Immature natural killer cell (primary cell): Measurements from ENCODE around the gene ATL3. TPM values are rescaled to one million over a fixed set of nuclear protein-coding genes. Genes with fewer than 3 reads are reported as not detected.
"Not testable (repeated sequence)": the region's sequence is repeated elsewhere in the genome, so short reads cannot be mapped to it uniquely, and the experiment has no call there.

Experiments used
- DNase-seq, 3 donors: peaks; one replicate each; pipeline ENCODE4 v3.0.0; 2022; ENCODE audit warnings: mixed read lengths in 1 of 3
- H3K27ac Mint-ChIP-seq, 6 donors: one replicate each; pipeline ENCODE4 v1.8.0; 2020; ENCODE audit warnings: mixed read lengths in 6 of 6, mild to moderate bottlenecking in 5 of 6, inconsistent platforms in 4 of 6, moderate library complexity in 3 of 6
- H3K27me3 Mint-ChIP-seq, 3 donors: one replicate each; pipeline ENCODE4 v1.8.0; 2020 to 2021; ENCODE audit warnings: low read depth in 3 of 3, mild to moderate bottlenecking in 3 of 3, mixed read lengths in 3 of 3, moderate library complexity in 3 of 3, inconsistent platforms in 1 of 3
- H3K36me3 Mint-ChIP-seq, 3 donors: one replicate each; pipeline ENCODE4 v1.8.0; 2020; ENCODE audit warnings: mixed read lengths in 3 of 3, inconsistent platforms in 2 of 3, mild to moderate bottlenecking in 2 of 3
- H3K4me1 Mint-ChIP-seq, 2 donors: one replicate each; pipeline ENCODE4 v1.8.0; 2020; ENCODE audit warnings: inconsistent platforms in 2 of 2, mild to moderate bottlenecking in 2 of 2, mixed read lengths in 2 of 2, moderate library complexity in 1 of 2
- H3K4me3 Mint-ChIP-seq, 5 donors: one replicate each; pipeline ENCODE4 v1.8.0; 2020; ENCODE audit warnings: mild to moderate bottlenecking in 5 of 5, mixed read lengths in 5 of 5, inconsistent platforms in 3 of 5, moderate library complexity in 3 of 5
- H3K9me3 Mint-ChIP-seq, 6 donors: one replicate each; pipeline ENCODE4 v1.8.0; 2020; ENCODE audit warnings: mild to moderate bottlenecking in 6 of 6, mixed read lengths in 6 of 6, inconsistent platforms in 4 of 6, moderate library complexity in 3 of 6
- polyA plus RNA-seq, 3 donors: library from polyadenylated mRNA; unstranded; fragments of 300-500 nt; fragmentation: Illumina TruSeq; gene quantifications; one replicate each; pipeline ENCODE4 v1.2.3, GENCODE V29; 2021

Gene ATL3
- polyA plus RNA-seq, 3 donors from 2014 or later: 28.0 to 33.7 (median 29.8) TPM

- H3K27me3 Mint-ChIP-seq, DNase-seq: not testable (repeated sequence)
- H3K36me3 Mint-ChIP-seq: peaks cover 25 to 35% (median 34%) of the 10 kb centered on the region in 3 donors
- H3K4me3 Mint-ChIP-seq: peak overlapping the region in 1 of 5 donors; percentile 64
- peaks cover 12 to 30% (median 17%) of the 10 kb centered on the region in 6 donors for H3K9me3 Mint-ChIP-seq
- peaks cover 43% of the 10 kb centered on the region in 2 donors for H3K4me1 Mint-ChIP-seq
- peak overlapping the region; percentile 49 to 94 (median 90) for H3K27ac Mint-ChIP-seq
Observed at GRCh38 chr11:63581224-63581623, 90.0 kb downstream of the ATL3 start.

GRCh38 chr11:63578882-63579281 lies 92.3 kb downstream of the ATL3 start:
- peak overlapping the region in 2 of 6 donors; percentile 25 to 52 for H3K27ac Mint-ChIP-seq
- H3K27me3 Mint-ChIP-seq, DNase-seq, H3K4me3 Mint-ChIP-seq: not testable (repeated sequence)
- H3K9me3 Mint-ChIP-seq: peaks cover 12 to 30% (median 17%) of the 10 kb centered on the region in 6 donors
- peaks cover 18 to 36% (median 28%) of the 10 kb centered on the region in 3 donors for H3K36me3 Mint-ChIP-seq
- H3K4me1 Mint-ChIP-seq: peaks cover 60 to 63% of the 10 kb centered on the region in 2 donors

- H3K27me3 Mint-ChIP-seq: peaks cover 0 to 3% (median 0%) of the 10 kb centered on the region in 3 donors
- peaks cover 46 to 52% of the 10 kb centered on the region in 2 donors for H3K4me1 Mint-ChIP-seq
- peaks cover 4 to 21% (median 9%) of the 10 kb centered on the region in 3 donors for H3K36me3 Mint-ChIP-seq
- H3K9me3 Mint-ChIP-seq: peaks cover 0 to 9% (median 2%) of the 10 kb centered on the region in 6 donors
- H3K27ac Mint-ChIP-seq: peak overlapping the region; percentile 94 to 97 (median 95)
- peak overlapping the region; percentile 80 to 92 (median 87) for H3K4me3 Mint-ChIP-seq
- DNase-seq: no peak
Observed at GRCh38 chr11:63574856-63575602, 96.1 kb downstream of the ATL3 start.

Other genes starting within 250 kb of the ATL3 start
- 1 to 10 TPM in 2 of 3 donors, under 1 TPM in 1; 0.63 to 3.8 (median 1.5) TPM for gene PLAAT5, start 180.2 kb downstream of the ATL3 start, polyA plus RNA-seq
- gene LGALS12, start 165.3 kb downstream of the ATL3 start, polyA plus RNA-seq: 1 to 10 TPM in 1 of 3 donors, not detected in 2; 1.7 TPM
- 100 to 1,000 TPM; 886 to 933 (median 906) TPM for gene PLAAT4, start 134.6 kb downstream of the ATL3 start, polyA plus RNA-seq
- gene PLAAT2, start 108.0 kb downstream of the ATL3 start, polyA plus RNA-seq: 1 to 10 TPM in 2 of 3 donors, not detected in 1; 2.8 to 3.0 TPM
- gene PLAAT3, start 56.9 kb downstream of the ATL3 start, polyA plus RNA-seq: 10 to 100 TPM; 63.6 to 85.2 (median 84.6) TPM
- gene RTN3, start 10.1 kb upstream of the ATL3 start, polyA plus RNA-seq: 10 to 100 TPM; 47.8 to 87.9 (median 62.6) TPM
- under 1 TPM in 2 of 3 donors, not detected in 1; 0.11 to 0.12 TPM for gene ZFTA, start 97.4 kb upstream of the ATL3 start, polyA plus RNA-seq
- 1 to 10 TPM in 2 of 3 donors, under 1 TPM in 1; 0.36 to 2.3 (median 1.2) TPM for gene SPINDOC, start 142.1 kb upstream of the ATL3 start, polyA plus RNA-seq
- 10 to 100 TPM; 28.6 to 73.8 (median 31.6) TPM for gene MARK2, start 167.7 kb upstream of the ATL3 start, polyA plus RNA-seq
- not detected for gene RCOR2, start 245.8 kb upstream of the ATL3 start, polyA plus RNA-seq